Stimulated activated CD4-positive, alpha-beta T cell treated with anti-CD3 and anti-CD28 coated beads, Interleukin-12 subunit alpha, Interleukin-12 subunit beta, amount 100 ng/mL, for 48 hours (primary cell): ENCODE results near the gene PRSS27.
A peak's percentile ranks its signal among the peaks of the same experiment; 100 is the strongest.
"Not testable (repeated sequence)": the region's sequence is repeated elsewhere in the genome, so short reads cannot be mapped to it uniquely, and the experiment has no call there.

ENCODE experiments used
- DNase-seq, 3 donors: peaks; one replicate each; pipeline ENCODE4 v3.0.0-alpha.2; 2020; ENCODE audit warnings: low read depth in 2 of 3, low spot score in 1 of 3

PRSS27 gene

GRCh38 chr16:2698103-2698870 is 21.7 kb downstream of the PRSS27 start:
- DNase-seq, result no peak

- no peak for DNase-seq
These were observed 22.5 kb downstream of the PRSS27 start for GRCh38 chr16:2697401-2697948.

GRCh38 chr16:2696601-2697250 is 23.3 kb downstream of the PRSS27 start:
- DNase-seq, result not testable (repeated sequence)

- DNase-seq, result no peak
These were observed 26.9 kb downstream of the PRSS27 start for GRCh38 chr16:2692948-2693651.

- DNase-seq, result no peak
These were observed 27.6 kb downstream of the PRSS27 start for GRCh38 chr16:2692251-2692947.

- no peak for DNase-seq
These were observed 28.4 kb downstream of the PRSS27 start for GRCh38 chr16:2691491-2692248.

- DNase-seq, result no peak
These were observed 29.2 kb downstream of the PRSS27 start for GRCh38 chr16:2690852-2691251.

GRCh38 chr16:2689968-2690801 is 29.8 kb downstream of the PRSS27 start:
- DNase-seq, result no peak

GRCh38 chr16:2689422-2689821 is 30.6 kb downstream of the PRSS27 start:
- not testable (repeated sequence) for DNase-seq

- no peak for DNase-seq
These were observed 32.3 kb downstream of the PRSS27 start for GRCh38 chr16:2687531-2688308.

GRCh38 chr16:2686912-2687507 is 33.0 kb downstream of the PRSS27 start:
- peak in 1 of 3 donors; percentile 22 for DNase-seq

- DNase-seq, result not testable (repeated sequence)
These were observed 33.9 kb downstream of the PRSS27 start for GRCh38 chr16:2686075-2686474.

- not testable (repeated sequence) for DNase-seq
These were observed 37.0 kb downstream of the PRSS27 start for GRCh38 chr16:2683041-2683440.

GRCh38 chr16:2682209-2683021 is 37.6 kb downstream of the PRSS27 start, which contains the start of gene KCTD5:
TSS of gene KCTD5 (plus strand) at chr16:2682523. CDS start at chr16:2682549, 26 bp downstream.
- DNase-seq, result peak; percentile 96 to 98 (median 96)

- not testable (repeated sequence) for DNase-seq
These were observed 39.7 kb downstream of the PRSS27 start for GRCh38 chr16:2680360-2680759.

- DNase-seq, result not testable (repeated sequence)
These were observed 40.1 kb downstream of the PRSS27 start for GRCh38 chr16:2679902-2680301.
